NCI-H2107 treated with DMSO at 0.1 percent for 48 hours (cell line): ENCODE results near the gene GRM3.
"Not testable (repeated sequence)": the region's sequence is repeated elsewhere in the genome, so short reads cannot be mapped to it uniquely, and the experiment has no call there.

Experiments
- DNase-seq: peaks from one replicate; lab custom pipeline; 2025; ENCODE audit not compliant: unreplicated experiment; lab: John Stamatoyannopoulos, UW

GRM3 gene

GRCh38 chr7:86643561-86644281 is at the start of gene GRM3:
Gene GRM3, plus strand, starts transcription at chr7:86643909. Its CDS starts 121,237 bp downstream, at chr7:86765146.
- DNase-seq: no peak

GRCh38 chr7:86598311-86598710 is 45.4 kb upstream of the GRM3 start:
- DNase-seq: no peak

GRCh38 chr7:86598721-86599120 is 45.0 kb upstream of the GRM3 start:
- DNase-seq: no peak

GRCh38 chr7:86600506-86601290 is 43.0 kb upstream of the GRM3 start:
- DNase-seq: no peak

GRCh38 chr7:86615711-86616110 is 28.0 kb upstream of the GRM3 start:
- not testable (repeated sequence) for DNase-seq

GRCh38 chr7:86644282-86645224 is 844 bp downstream of the GRM3 start:
- no peak for DNase-seq

- DNase-seq: no peak
Measured at GRCh38 chr7:86645225-86645608, 1.5 kb downstream of the GRM3 start.

GRCh38 chr7:86645676-86646276 is 2.1 kb downstream of the GRM3 start:
- no peak for DNase-seq

- DNase-seq: no peak
Measured at GRCh38 chr7:86647385-86648094, 3.8 kb downstream of the GRM3 start.

GRCh38 chr7:86648169-86648568 is 4.5 kb downstream of the GRM3 start:
- no peak for DNase-seq

- no peak for DNase-seq
Measured at GRCh38 chr7:86653919-86654659, 10.4 kb downstream of the GRM3 start.

- no peak for DNase-seq
Measured at GRCh38 chr7:86657948-86658347, 14.2 kb downstream of the GRM3 start.

GRCh38 chr7:86660950-86661462 is 17.3 kb downstream of the GRM3 start:
- no peak for DNase-seq

GRCh38 chr7:86664486-86664885 is 20.8 kb downstream of the GRM3 start:
- DNase-seq: no peak

- DNase-seq: no peak
Measured at GRCh38 chr7:86664991-86665390, 21.3 kb downstream of the GRM3 start.

- DNase-seq: no peak
Measured at GRCh38 chr7:86665669-86666068, 22.0 kb downstream of the GRM3 start.

- DNase-seq: peak; percentile 32
Measured at GRCh38 chr7:86667732-86668131, 24.0 kb downstream of the GRM3 start.

GRCh38 chr7:86668315-86668714 is 24.6 kb downstream of the GRM3 start:
- no peak for DNase-seq

GRCh38 chr7:86687831-86688230 is 44.1 kb downstream of the GRM3 start:
- no peak for DNase-seq
